SU-DHL-6 (cell line): ENCODE results near the gene ANKRD13C.

Source experiments
- CTCF ChIP-seq: fragments of 200-600 bp; sonication (generic); IDR thresholded peaks from one replicate; pipeline ENCODE4 v1.5.1; 2017; ENCODE audit warnings: antibody characterized with exemption, mild to moderate bottlenecking, low read length, moderate library complexity; ENCODE audit not compliant: insufficient read depth, poor library complexity, severe bottlenecking
- EZH2phosphoT487 ChIP-seq: fragments of 200-600 bp; sonication (generic), shearing (Covaris generic); conservative IDR thresholded peaks from 2 replicates; pipeline ENCODE4 v1.6.1; 2018; ENCODE audit warnings: mild to moderate bottlenecking, antibody characterized with exemption, low read length, moderate library complexity, mixed read lengths

GRCh38 chr1:70318191-70318590 is 36.3 kb downstream of the ANKRD13C start:
- TF ChIP-seq CTCF (no peak), EZH2phosphoT487 (no peak)
